Measurements from ENCODE around the gene ATP1A1.

DNA sequence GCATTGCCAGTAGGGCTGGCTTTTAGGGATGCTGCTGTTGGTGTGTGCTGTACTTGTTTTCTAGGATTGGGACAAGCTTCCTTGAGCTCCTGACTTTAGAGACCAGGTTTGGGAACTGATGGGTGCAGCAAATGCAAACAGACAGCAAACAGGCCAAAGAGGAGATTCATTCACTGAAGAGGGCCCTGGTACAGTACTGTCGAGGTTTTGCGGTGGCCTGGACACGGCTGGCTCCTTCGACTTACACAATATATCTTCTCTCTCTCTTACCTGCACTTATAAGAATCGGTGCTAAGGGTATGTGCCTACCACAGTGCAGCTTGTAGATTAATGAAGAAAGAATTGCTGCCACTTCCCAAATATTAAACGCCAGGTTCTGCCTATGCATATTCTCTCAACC is 44.6 kb downstream of the ATP1A1 start:
- no peak for TF ChIP-seq POLR2AphosphoS5 (IDR thresholded peaks at IDR 0.05; ENCODE audit: low read depth, low read length)
- no peak for TF ChIP-seq SPI1 (IDR thresholded peaks at IDR 0.05; ENCODE audit: low read depth, low read length)
- no peak for TF ChIP-seq POLR2A (IDR thresholded peaks at IDR 0.05; ENCODE audit: low read depth, low read length)
- TF ChIP-seq POU2F2 (IDR thresholded peaks at IDR 0.05; ENCODE audit: low read depth, low read length): no peak
